GM18858 (cell line): ENCODE results near the gene LRRTM3.

Source experiments
- ATAC-seq: cut with Tn5 transposase; IDR thresholded peaks from one replicate; pipeline ENCODE4 v1.9.1; 2021; ENCODE audit not compliant: unreplicated experiment

The LRRTM3 gene

GRCh38 chr10:66925896-66926715 lies at the start of gene LRRTM3:
Gene LRRTM3 (plus strand): TSS chr10:66926036.
- peak; percentile 100 for ATAC-seq

DNA sequence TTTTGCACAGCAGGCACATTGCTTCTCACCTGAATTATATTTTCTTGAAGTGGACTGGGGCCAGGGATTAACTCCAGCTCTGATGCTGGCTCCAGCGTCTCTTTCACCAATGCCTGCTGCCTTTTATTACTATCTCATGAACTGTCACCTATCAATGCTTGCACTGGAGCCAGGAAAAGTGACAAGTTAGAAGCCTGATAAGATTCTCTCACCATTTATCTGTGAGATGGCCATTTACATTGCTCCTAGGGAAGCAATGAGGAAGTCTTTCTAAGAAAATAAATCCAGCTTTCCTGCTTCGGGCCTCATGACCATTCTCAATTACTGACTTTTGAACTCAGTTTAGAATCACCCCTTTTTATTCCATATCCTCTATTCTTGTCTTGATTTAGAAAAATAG lies 48.5 kb upstream of the LRRTM3 start:
- no peak for ATAC-seq

- no peak for ATAC-seq
Observed at GRCh38 chr10:66880292-66880691, 45.5 kb upstream of the LRRTM3 start.

- no peak for ATAC-seq
Observed at GRCh38 chr10:66880826-66881225, 45.0 kb upstream of the LRRTM3 start.

DNA sequence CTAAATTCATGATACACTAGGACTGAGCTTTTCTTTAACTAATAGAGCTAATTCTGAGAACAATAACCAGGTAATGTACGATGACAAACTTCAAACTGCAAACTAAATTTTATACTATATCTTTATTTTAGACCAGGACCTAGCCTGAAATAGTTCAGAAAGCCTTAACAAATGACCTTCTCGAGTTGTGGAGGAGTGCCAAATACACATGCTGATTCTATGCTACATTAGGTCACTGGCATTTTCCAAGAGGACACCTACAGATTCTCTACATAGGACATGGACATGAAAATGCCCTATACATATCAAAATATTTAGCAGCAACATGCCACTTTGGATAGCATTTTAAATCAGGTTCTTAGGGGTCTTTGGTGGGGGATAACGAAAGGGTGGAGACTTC lies 44.0 kb upstream of the LRRTM3 start:
- no peak for ATAC-seq

DNA sequence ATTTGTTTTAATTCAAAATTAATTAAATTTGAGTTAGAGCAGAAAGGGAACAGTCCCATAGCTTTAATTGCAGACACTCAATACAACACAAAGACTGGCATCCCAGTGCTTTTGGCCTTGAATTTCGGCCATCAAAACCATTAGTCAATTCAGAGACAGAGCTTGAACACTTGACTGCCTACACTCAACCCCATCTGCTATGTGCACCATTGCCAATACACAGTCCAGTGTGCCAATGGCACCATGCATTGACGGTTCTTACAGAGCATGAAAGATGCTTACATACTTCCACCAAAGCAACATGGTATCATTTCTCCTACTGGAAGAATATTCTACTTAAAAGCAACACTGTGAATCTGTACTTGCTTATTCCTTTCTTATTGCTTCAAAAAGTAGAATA lies 43.6 kb upstream of the LRRTM3 start:
- ATAC-seq: no peak

- no peak for ATAC-seq
Observed at GRCh38 chr10:66886848-66887247, 39.0 kb upstream of the LRRTM3 start.

DNA sequence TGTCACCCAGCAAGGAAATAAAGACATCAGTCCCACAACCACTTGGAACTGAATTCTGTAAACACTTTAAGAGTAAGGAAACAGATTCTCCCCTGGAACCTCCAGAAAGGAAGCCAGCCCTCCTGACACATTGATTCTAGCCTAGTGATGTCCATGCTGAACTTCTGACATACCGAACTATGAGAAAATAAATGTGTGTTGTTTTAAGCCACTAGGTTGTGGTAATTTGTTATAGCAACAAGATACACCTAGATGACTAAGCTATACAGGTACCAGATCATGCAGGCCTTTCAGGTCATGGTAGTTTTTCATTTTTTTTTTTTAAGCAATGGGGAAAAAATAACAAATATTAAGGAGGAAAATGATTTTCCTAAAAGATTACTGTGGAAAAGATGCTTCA lies 37.6 kb upstream of the LRRTM3 start:
- ATAC-seq: no peak

DNA sequence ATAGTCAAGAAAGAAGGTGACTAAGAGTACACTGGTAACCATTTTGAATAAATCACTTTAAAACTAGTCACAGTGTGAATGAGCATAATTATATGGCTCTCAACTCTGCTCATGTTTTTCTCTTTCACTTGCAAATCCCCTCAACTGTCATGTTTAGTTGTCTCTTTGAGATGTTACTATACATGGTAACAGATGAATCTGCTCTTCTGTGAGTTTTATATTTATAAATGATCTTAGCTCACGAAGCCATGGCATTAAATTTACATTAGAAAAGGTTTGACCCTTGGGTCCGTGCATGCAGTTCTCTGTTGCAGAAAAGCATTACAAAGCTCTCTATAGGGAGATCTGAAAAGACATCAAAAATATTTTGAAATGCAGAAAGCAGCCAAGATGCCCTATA lies 33.0 kb upstream of the LRRTM3 start:
- ATAC-seq: no peak

DNA sequence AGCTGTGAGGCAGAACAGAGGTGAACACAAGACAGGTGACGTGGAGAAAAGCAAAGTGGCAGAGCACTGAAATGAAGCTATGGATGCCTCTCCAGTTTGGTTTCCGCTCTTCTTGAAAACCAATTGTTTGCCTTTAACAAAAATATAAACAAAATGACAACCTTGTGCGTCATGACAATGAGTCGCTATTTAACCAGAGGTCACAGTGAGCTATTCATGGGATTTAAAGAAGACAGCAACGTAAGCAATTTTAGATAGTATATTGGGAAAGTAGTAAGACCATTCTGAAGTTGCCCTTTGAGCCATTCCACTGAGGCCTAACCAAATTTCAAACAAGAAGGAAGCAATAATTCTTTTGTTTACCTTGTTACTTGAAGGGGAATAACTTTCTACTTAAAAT lies 15.2 kb upstream of the LRRTM3 start:
- no peak for ATAC-seq

GRCh38 chr10:66916030-66916429 lies 9.8 kb upstream of the LRRTM3 start:
- ATAC-seq: no peak

- ATAC-seq: no peak
Observed at GRCh38 chr10:66917104-66917503, 8.7 kb upstream of the LRRTM3 start.

- no peak for ATAC-seq
Observed at GRCh38 chr10:66919248-66919647, 6.6 kb upstream of the LRRTM3 start.

DNA sequence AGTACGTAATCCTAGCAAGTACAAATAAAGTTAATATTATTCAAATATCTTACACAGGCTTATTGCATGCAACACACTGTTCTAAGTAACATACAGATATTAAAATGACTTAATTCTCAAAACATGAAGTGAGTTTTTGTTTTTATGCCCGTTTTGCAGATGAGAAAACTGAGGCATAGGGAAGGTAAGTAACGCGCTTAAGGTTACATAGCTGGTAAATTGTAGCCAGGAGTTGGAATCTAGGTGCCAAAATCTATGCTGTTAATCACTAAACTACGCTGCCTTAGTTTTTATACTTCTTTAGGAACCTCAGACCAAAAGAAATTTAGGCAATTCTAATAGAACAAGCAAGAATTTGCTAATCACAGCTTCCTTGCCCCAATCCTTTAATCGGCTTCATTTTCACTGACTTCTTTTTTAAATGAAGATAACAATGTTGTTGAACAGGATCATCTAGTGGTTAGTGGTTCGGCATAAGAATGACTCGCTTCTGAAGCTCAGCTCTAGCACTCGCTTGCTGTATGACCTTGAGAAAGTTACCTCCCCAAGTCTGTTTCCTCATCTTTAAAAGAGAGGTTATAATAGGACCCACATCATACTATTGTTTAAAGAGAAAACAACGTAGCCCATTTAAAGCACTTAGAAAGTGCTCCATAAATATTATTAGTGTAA lies 1.0 kb upstream of the LRRTM3 start:
- no peak for ATAC-seq

DNA sequence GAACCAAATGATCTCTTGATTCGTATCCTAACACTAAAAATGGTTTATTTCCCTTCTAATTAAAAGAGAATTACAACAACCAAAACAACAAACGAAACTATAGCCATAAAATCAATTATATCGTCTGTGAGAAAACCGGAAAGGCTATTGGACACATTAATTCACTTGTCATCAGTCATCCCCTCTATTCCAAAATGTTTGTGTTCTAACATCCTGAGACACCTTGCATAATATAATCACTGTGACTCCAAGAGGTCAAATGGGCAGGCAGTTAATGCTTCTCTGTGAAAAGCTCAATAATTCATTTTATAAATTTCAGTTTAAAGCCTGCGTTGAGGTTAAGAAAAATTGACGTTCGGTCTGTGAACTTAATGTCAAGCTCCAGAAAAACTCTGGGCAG lies 463 bp upstream of the LRRTM3 start:
- no peak for ATAC-seq

DNA sequence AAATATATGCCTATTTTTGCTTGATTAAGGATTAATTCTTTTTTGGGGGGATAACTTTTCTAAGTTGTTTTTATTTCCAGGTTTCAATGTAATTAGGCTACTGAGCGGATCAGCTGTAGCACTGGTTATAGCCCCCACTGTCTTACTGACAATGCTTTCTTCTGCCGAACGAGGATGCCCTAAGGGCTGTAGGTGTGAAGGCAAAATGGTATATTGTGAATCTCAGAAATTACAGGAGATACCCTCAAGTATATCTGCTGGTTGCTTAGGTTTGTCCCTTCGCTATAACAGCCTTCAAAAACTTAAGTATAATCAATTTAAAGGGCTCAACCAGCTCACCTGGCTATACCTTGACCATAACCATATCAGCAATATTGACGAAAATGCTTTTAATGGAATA lies 1.0 kb downstream of the LRRTM3 start:
- ATAC-seq: no peak

GRCh38 chr10:66927251-66927935 lies 1.6 kb downstream of the LRRTM3 start:
- no peak for ATAC-seq

DNA sequence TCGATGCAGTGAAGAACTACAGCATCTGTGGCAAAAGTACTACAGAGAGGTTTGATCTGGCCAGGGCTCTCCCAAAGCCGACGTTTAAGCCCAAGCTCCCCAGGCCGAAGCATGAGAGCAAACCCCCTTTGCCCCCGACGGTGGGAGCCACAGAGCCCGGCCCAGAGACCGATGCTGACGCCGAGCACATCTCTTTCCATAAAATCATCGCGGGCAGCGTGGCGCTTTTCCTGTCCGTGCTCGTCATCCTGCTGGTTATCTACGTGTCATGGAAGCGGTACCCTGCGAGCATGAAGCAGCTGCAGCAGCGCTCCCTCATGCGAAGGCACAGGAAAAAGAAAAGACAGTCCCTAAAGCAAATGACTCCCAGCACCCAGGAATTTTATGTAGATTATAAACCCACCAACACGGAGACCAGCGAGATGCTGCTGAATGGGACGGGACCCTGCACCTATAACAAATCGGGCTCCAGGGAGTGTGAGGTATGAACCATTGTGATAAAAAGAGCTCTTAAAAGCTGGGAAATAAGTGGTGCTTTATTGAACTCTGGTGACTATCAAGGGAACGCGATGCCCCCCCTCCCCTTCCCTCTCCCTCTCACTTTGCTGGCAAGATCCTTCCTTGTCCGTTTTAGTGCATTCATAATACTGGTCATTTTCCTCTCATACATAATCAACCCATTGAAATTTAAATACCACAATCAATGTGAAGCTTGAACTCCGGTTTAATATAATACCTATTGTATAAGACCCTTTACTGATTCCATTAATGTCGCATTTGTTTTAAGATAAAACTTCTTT lies 2.3 kb downstream of the LRRTM3 start:
- ATAC-seq: no peak

- ATAC-seq: no peak
Observed at GRCh38 chr10:66928776-66929175, 2.9 kb downstream of the LRRTM3 start.

GRCh38 chr10:66929375-66929774 lies 3.5 kb downstream of the LRRTM3 start:
- ATAC-seq: no peak

- peak; percentile 84 for ATAC-seq
Observed at GRCh38 chr10:66931340-66931948, 5.6 kb downstream of the LRRTM3 start.
